T-helper 2 cell treated with Interferon-gamma antibody and Interleukin-4, amounts not matched to agents 5 μg/mL and 100 μg/mL, for 36 hours (primary cell): ENCODE data around the gene SETD6.

Source experiments
- DNase-seq: peaks from one replicate; pipeline ENCODE4 v3.0.0; 2021; ENCODE audit warnings: low spot score
- H3K27ac Mint-ChIP-seq: one replicate; pipeline ENCODE4 v1.8.0; 2021; ENCODE audit warnings: mild to moderate bottlenecking, mixed read lengths
- H3K27me3 Mint-ChIP-seq: one replicate; pipeline ENCODE4 v1.8.0; 2021; ENCODE audit warnings: low read depth, mixed read lengths
- H3K36me3 Mint-ChIP-seq: one replicate; pipeline ENCODE4 v1.8.0; 2021; ENCODE audit warnings: low read depth, mixed read lengths
- H3K4me1 Mint-ChIP-seq: one replicate; pipeline ENCODE4 v1.8.0; 2021; ENCODE audit warnings: low read depth, mixed read lengths
- H3K4me3 Mint-ChIP-seq: one replicate; pipeline ENCODE4 v1.8.0; 2022; ENCODE audit warnings: mild to moderate bottlenecking, moderate library complexity, mixed read lengths
- H3K9me3 Mint-ChIP-seq: one replicate; pipeline ENCODE4 v1.8.0; 2021; ENCODE audit warnings: mixed read lengths

SETD6 gene

DNA sequence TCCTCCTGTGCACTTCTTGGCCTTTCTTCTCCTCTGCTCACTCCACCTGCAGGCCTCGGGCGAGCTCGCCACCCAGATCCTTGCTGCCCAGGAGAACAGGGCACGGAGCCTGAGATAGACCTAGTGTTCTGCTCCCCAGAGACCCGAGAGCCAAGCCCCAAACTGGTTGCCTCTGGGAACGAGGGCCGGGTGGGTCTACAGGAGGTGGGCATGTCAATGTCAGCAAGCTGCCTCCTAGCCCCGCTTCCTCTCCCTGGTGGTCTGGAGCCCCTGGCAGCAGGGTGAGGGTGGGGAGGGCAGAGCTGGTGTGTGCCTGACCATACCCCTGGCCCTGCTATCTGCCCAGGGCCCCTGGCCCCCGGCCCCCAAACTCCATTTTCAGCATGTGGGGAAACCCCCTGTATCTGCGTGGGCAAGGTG, 16.2 kb upstream of the SETD6 start:
- no peak for DNase-seq
- Mint-ChIP-seq H3K9me3 (no peaks in the 10 kb centered on the region), H3K4me3 (no peak overlapping the region), H3K4me1 (peaks cover 9% of the 10 kb centered on the region), H3K27me3 (peaks cover 2% of the 10 kb centered on the region), H3K36me3 (no peaks in the 10 kb centered on the region), H3K27ac (no peak overlapping the region)

- H3K9me3 Mint-ChIP-seq = no peaks in the 10 kb centered on the region
- peaks cover 2% of the 10 kb centered on the region for H3K27me3 Mint-ChIP-seq
- H3K4me3 Mint-ChIP-seq = peak within 1 kb of the TSS; percentile 74
- peak; percentile 26 for DNase-seq
- peaks cover 9% of the 10 kb centered on the region for H3K4me1 Mint-ChIP-seq
- H3K27ac Mint-ChIP-seq = no peak within 1 kb of the TSS
- no peaks in the 10 kb centered on the region for H3K36me3 Mint-ChIP-seq
Observed at GRCh38 chr16:58499615-58500351, 15.5 kb upstream of the SETD6 start, which contains the start of gene NDRG4. NDRG4 (plus strand) TSS chr16:58500143; CDS start chr16:58500249, 106 bp downstream.

GRCh38 chr16:58500430-58501241, 14.7 kb upstream of the SETD6 start:
- peaks cover 2% of the 10 kb centered on the region for H3K27me3 Mint-ChIP-seq
- H3K4me3 Mint-ChIP-seq = peak overlapping the region; percentile 74
- DNase-seq = no peak
- no peaks in the 10 kb centered on the region for H3K36me3 Mint-ChIP-seq
- no peaks in the 10 kb centered on the region for H3K9me3 Mint-ChIP-seq
- H3K27ac Mint-ChIP-seq = no peak overlapping the region
- peaks cover 4% of the 10 kb centered on the region for H3K4me1 Mint-ChIP-seq

DNA sequence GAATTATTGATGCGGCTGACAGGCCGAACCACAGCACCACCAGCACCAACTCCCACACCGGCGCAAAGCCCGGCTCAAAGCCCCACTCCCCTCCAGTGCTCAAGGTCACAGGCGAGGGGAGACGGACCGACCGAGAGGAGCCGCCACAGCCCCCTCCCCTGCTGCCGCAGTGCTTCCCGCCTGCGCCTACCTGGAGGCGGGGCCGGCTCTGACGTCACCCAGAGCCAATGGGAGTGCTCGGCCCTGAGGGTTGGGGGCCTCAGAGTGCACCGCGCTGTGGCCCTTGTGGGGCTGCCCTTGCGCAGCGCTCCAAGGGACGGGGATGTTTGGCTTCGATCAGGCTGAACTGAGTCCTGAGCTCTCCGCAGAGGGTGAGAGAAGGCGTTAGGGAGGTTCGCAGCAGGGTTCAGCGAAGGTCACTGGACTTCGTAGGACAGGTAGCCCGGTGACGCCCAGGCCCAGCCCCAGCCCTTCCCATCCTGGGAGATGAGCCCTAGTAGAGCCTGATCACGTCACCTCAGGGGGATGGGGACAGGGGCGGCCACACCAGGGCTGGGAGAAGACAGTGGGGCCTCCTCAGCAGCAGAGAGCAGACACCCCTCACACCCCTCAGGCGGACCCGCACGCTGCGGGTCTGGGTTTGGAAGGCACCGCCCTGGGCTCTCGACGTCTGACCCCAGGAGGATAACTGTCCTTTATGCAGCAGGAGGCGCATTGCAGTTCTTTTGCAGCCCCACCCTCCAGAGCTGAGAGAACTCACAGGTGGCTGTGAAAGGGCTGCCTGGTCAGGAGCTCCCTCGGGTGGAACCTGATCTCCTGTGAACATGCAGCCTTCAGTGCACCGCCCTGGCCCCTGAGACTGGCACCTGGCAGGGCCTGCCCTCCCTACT, 13.8 kb upstream of the SETD6 start:
- Mint-ChIP-seq H3K4me3 (peak overlapping the region; percentile 74), H3K27ac (no peak overlapping the region), H3K27me3 (peaks cover 2% of the 10 kb centered on the region), H3K36me3 (no peaks in the 10 kb centered on the region), H3K9me3 (no peaks in the 10 kb centered on the region), H3K4me1 (peaks cover 4% of the 10 kb centered on the region)
- DNase-seq = peak; percentile 53

- H3K36me3 Mint-ChIP-seq = no peaks in the 10 kb centered on the region
- no peak for DNase-seq
- peaks cover 2% of the 10 kb centered on the region for H3K27me3 Mint-ChIP-seq
- H3K27ac Mint-ChIP-seq = no peak overlapping the region
- H3K9me3 Mint-ChIP-seq = no peaks in the 10 kb centered on the region
- peaks cover 4% of the 10 kb centered on the region for H3K4me1 Mint-ChIP-seq
- no peak overlapping the region for H3K4me3 Mint-ChIP-seq
Observed at GRCh38 chr16:58502217-58502921, 12.9 kb upstream of the SETD6 start.

GRCh38 chr16:58503166-58503862, 12.0 kb upstream of the SETD6 start:
- Mint-ChIP-seq H3K27me3 (peaks cover 2% of the 10 kb centered on the region), H3K4me1 (peaks cover 4% of the 10 kb centered on the region), H3K27ac (no peak overlapping the region), H3K4me3 (no peak overlapping the region), H3K9me3 (no peaks in the 10 kb centered on the region), H3K36me3 (no peaks in the 10 kb centered on the region)
- no peak for DNase-seq

- Mint-ChIP-seq H3K27me3 (peaks cover 2% of the 10 kb centered on the region), H3K27ac (no peak overlapping the region), H3K9me3 (no peaks in the 10 kb centered on the region), H3K36me3 (no peaks in the 10 kb centered on the region), H3K4me3 (no peak overlapping the region), H3K4me1 (peaks cover 4% of the 10 kb centered on the region)
- DNase-seq = no peak
Observed at GRCh38 chr16:58503863-58504688, 11.2 kb upstream of the SETD6 start.

DNA sequence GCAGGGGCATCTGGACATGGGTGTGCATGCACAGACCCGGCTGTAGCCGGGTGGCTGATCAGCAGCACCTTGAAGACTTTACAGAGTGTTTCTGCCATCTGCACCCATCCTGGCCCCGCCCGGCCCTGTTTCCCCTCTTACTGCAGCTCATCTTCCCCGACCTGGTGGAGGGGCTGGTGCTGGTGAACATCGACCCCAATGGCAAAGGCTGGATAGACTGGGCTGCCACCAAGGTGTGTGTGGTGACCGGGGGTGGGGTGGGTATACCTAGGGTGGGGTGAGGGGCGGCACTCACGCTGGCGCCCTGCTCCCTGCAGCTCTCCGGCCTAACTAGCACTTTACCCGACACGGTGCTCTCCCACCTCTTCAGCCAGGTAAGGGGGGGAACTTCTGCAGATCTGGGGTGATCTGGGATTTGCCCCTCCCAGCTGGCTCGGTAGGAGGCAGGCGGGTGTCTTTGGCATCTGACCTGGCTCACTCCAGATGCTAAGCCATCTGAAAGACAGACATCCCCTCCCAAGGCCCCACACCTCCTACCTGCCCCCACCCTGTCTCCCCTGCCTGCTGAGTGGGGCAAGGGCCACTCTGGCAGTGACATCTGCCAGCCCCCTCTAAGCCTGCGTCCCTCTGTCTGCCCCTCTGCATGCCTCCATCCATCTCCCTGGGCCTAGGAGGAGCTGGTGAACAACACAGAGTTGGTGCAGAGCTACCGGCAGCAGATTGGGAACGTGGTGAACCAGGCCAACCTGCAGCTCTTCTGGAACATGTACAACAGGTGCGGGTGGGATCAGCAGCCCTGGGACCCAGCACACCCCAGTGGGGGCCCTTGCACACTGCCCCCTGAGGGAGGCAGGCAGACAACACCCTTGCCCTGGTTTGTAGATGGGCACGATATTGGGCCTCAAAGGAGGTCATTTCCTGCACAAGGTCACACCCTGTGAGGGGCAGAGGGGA, 8.8 kb upstream of the SETD6 start:
- H3K4me1 Mint-ChIP-seq = peaks cover 2% of the 10 kb centered on the region
- H3K27ac Mint-ChIP-seq = no peak overlapping the region
- H3K9me3 Mint-ChIP-seq = no peaks in the 10 kb centered on the region
- DNase-seq = no peak
- H3K4me3 Mint-ChIP-seq = no peak overlapping the region
- H3K36me3 Mint-ChIP-seq = no peaks in the 10 kb centered on the region
- H3K27me3 Mint-ChIP-seq = no peaks in the 10 kb centered on the region

GRCh38 chr16:58507195-58507962, 7.9 kb upstream of the SETD6 start:
- Mint-ChIP-seq H3K36me3 (no peaks in the 10 kb centered on the region), H3K4me1 (no peaks in the 10 kb centered on the region), H3K9me3 (no peaks in the 10 kb centered on the region), H3K4me3 (no peak overlapping the region), H3K27ac (no peak overlapping the region), H3K27me3 (no peaks in the 10 kb centered on the region)
- no peak for DNase-seq

DNA sequence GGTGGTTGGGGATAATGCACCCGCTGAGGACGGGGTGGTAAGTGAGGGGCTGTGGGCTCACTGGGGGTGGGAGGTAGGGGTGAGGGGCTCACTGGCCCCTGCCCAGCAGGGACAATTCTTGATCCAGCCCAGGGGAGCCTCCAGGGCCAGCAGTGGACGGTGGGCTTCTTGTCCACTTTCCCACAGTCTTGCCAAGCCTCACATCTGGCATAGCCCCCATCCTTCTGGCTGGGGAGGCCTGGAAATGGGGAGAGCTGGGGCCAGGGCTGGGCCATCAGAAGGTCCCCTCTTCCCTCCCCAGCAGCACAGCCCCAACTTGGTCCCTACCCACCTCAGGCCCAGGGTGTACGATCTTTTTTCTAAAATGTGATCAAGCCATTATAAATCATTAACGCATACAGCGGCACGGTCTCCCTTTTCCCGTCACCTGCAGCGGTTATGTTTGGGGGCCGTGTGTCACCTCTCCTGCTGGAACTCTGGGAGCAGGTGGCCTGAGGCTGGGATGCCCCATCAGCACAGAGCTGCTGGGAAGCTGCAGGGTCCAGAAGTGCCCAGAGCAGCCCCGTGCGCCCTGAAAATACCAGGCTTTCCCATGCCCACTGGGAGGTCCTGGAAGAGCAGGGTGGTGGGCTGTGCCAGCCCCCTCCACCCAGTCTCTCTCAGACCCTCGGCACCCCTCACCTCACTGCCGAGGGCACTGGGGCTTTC, 7.2 kb upstream of the SETD6 start:
- H3K27me3 Mint-ChIP-seq = no peaks in the 10 kb centered on the region
- no peaks in the 10 kb centered on the region for H3K9me3 Mint-ChIP-seq
- H3K4me3 Mint-ChIP-seq = no peak overlapping the region
- no peaks in the 10 kb centered on the region for H3K4me1 Mint-ChIP-seq
- H3K27ac Mint-ChIP-seq = no peak overlapping the region
- DNase-seq = no peak
- no peaks in the 10 kb centered on the region for H3K36me3 Mint-ChIP-seq
